Panc1 (cell line): ENCODE measurements around the gene GARS1. TPM values are rescaled to one million over a fixed set of nuclear protein-coding genes. Genes with fewer than 3 reads are reported as not detected.

ENCODE experiments used
- ATAC-seq: fragments of 200-7000 bp; cut with Tn5 transposase; 2 replicates; pipeline ENCODE4 v1.9.1; 2020; ENCODE audit warnings: mild to moderate bottlenecking, moderate library complexity
- BruUV-seq: library from RNA; stranded (reverse); fragments of 400-500 nt; replicated peaks from 2 replicates; lab custom pipeline; 2021; lab: Mats Ljungman, UMichigan
- CTCF ChIA-PET: fragments of 300-600 bp; sonication (Branson Sonifier 250); formaldehyde crosslinking; loops from one replicate; lab custom pipeline; 2022; ENCODE audit warnings: antibody characterized with exemption; lab: Charles Lee
- POLR2A ChIA-PET: fragments of 300-600 bp; sonication (Branson Sonifier 250); formaldehyde crosslinking; loops from one replicate; lab custom pipeline; 2022; ENCODE audit warnings: antibody characterized with exemption; lab: Charles Lee
- DNase-seq: peaks from one replicate; pipeline ENCODE4 v3.0.0-alpha.2; 2010; ENCODE audit warnings: low read depth, low spot score
- H3K27ac ChIP-seq: 2 replicates; pipeline ENCODE4 v1.5.1; 2011; ENCODE audit warnings: mild to moderate bottlenecking, low read length, inconsistent platforms
- H3K27me3 ChIP-seq: fragments of 200-500 bp; sonication (Bioruptor generic); 2 replicates; pipeline ENCODE4 v1.6.0; 2014; ENCODE audit warnings: low read length, inconsistent platforms; ENCODE audit not compliant: control insufficient read depth, insufficient read depth
- H3K36me3 ChIP-seq: fragments of 200-500 bp; sonication (Bioruptor generic); 2 replicates; pipeline ENCODE4 v1.5.1; 2014; ENCODE audit warnings: inconsistent platforms, mild to moderate bottlenecking, low read length, moderate library complexity; ENCODE audit not compliant: control insufficient read depth, insufficient read depth
- H3K4me1 ChIP-seq: 2 replicates; pipeline ENCODE4 v1.5.1; 2011; ENCODE audit warnings: inconsistent platforms, mild to moderate bottlenecking, low read length, moderate library complexity; ENCODE audit not compliant: control insufficient read depth, insufficient read depth
- H3K4me3 ChIP-seq, 2 experiments: 2 replicates each; pipeline ENCODE4 v1.5.1; 2011 to 2012; ENCODE audit warnings: low read depth in 2 of 2, low read length in 2 of 2, mild to moderate bottlenecking in 2 of 2, inconsistent platforms in 1 of 2, moderate library complexity in 1 of 2
- H3K9me3 ChIP-seq: fragments of 200-500 bp; sonication (Bioruptor generic); 2 replicates; pipeline ENCODE4 v1.5.1; 2014; ENCODE audit warnings: low read depth, mild to moderate bottlenecking, inconsistent platforms, low read length, moderate library complexity; ENCODE audit not compliant: control insufficient read depth, insufficient read depth
- POLR2AphosphoS5 ChIP-seq: IDR thresholded peaks from 2 replicates; pipeline ENCODE4 v1.6.1; 2012; ENCODE audit warnings: mild to moderate bottlenecking, low read depth, low read length, moderate library complexity
- REST ChIP-seq, 2 experiments: IDR thresholded peaks; 2 replicates each; pipeline ENCODE4 v1.6.1; 2011 to 2012; ENCODE audit warnings: low read depth in 2 of 2, control low read depth in 1 of 2, low read length in 1 of 2, mild to moderate bottlenecking in 1 of 2, moderate library complexity in 1 of 2; ENCODE audit not compliant: insufficient read depth in 1 of 2
- SIN3A ChIP-seq: IDR thresholded peaks from 2 replicates; pipeline ENCODE4 v1.6.1; 2012; ENCODE audit warnings: low read depth, mild to moderate bottlenecking, low read length, moderate library complexity, borderline replicate concordance; ENCODE audit not compliant: insufficient read depth
- TCF7L2 ChIP-seq: IDR thresholded peaks from 2 replicates; pipeline ENCODE4 v1.6.1; 2011; ENCODE audit warnings: mild to moderate bottlenecking, low read depth, low read length, inconsistent platforms
- in situ Hi-C: cut with HindIII; loops from 2 replicates; pipeline ENCODE4 v1.10.0; 2016; ENCODE audit warnings: low sequenced_read_pairs, low pct_unique_long_range_greater_than_20kb
- intact Hi-C: fragments of 100-400 bp; cut with micrococcal nuclease; formaldehyde crosslinking; loops from one replicate; pipeline ENCODE4 v1.10.0; 2022; ENCODE audit not compliant: unreplicated experiment
- total RNA-seq: library from RNA; stranded (reverse); gene quantifications from one replicate; pipeline ENCODE4 v1.2.1, GENCODE V29; 2021; ENCODE audit not compliant: unreplicated experiment
- TF ChIP-seq, protein P1 (sequence below): fragments of 450-650 bp; IDR thresholded peaks from 2 replicates; pipeline ENCODE4 v1.5.1; 2017; ENCODE audit warnings: mild to moderate bottlenecking

GARS1 gene
- total RNA-seq, 1 experiment from 2014 or later: 271 TPM

- BruUV-seq: no TSS peak
- no peak overlapping the region for H3K4me3 ChIP-seq
- TF ChIP-seq POLR2AphosphoS5: no peak
- TF ChIP-seq SIN3A: no peak
- TF ChIP-seq, protein P1, sequence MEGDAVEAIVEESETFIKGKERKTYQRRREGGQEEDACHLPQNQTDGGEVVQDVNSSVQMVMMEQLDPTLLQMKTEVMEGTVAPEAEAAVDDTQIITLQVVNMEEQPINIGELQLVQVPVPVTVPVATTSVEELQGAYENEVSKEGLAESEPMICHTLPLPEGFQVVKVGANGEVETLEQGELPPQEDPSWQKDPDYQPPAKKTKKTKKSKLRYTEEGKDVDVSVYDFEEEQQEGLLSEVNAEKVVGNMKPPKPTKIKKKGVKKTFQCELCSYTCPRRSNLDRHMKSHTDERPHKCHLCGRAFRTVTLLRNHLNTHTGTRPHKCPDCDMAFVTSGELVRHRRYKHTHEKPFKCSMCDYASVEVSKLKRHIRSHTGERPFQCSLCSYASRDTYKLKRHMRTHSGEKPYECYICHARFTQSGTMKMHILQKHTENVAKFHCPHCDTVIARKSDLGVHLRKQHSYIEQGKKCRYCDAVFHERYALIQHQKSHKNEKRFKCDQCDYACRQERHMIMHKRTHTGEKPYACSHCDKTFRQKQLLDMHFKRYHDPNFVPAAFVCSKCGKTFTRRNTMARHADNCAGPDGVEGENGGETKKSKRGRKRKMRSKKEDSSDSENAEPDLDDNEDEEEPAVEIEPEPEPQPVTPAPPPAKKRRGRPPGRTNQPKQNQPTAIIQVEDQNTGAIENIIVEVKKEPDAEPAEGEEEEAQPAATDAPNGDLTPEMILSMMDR: no peak
- no peak for TF ChIP-seq TCF7L2
- TF ChIP-seq REST (IDR thresholded peaks at IDR 0.05; ENCODE audit: insufficient read depth in 1 of 2, low read depth in 2 of 2, low read length in 1 of 2): no peak
- no peaks in the 10 kb centered on the region; the same call in 1 of the 2 replicates for H3K4me1 ChIP-seq
- no peaks in the 10 kb centered on the region for H3K9me3 ChIP-seq
- no peak for DNase-seq
- in situ Hi-C loops (no loop called here), intact Hi-C loops (loop anchor here (10.0 kb wide), 1 partner anchor 60 kb away; no protein-coding TSS in a partner anchor)
- 0 out of 2 replicates have a peak, but pooled peaks have one; percentile 29 for ATAC-seq
- no peak overlapping the region for H3K27ac ChIP-seq
- POLR2A ChIA-PET: interaction anchor here (0.6 kb wide), 1 partner anchor 23 kb away, joined by 5 read pairs; no protein-coding TSS in a partner anchor
- H3K27me3 ChIP-seq: peaks cover 19% of the 10 kb centered on the region
- H3K36me3 ChIP-seq: no peaks in the 10 kb centered on the region
- CTCF ChIA-PET: interaction anchor here (0.5 kb wide), 1 partner anchor 925 kb away, joined by 4 read pairs; no protein-coding TSS in a partner anchor
These were observed 80.2 kb downstream of the GARS1 start for GRCh38 chr7:30674876-30675275.

DNA sequence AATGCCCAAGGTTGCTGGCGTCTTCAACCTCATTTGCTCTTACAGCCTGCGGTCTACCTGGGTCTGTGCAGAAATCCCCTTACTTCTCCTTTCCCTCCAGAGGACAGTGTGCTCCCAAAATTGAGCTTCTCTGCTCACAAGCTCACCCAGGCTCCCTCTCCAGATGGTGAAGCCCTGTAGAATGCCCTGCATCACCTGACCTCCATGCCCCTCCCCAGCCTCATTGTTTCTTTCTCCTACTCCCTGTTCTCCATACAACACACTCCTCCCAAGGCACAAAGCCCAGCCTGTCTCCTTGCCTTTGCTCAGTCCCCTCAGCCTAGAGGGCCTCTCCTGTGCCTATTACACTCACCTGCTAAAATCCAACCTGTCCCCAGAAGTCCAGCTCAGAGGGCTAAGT is 84.1 kb downstream of the GARS1 start:
- TF ChIP-seq REST (IDR thresholded peaks at IDR 0.05; ENCODE audit: insufficient read depth in 1 of 2, low read depth in 2 of 2, low read length in 1 of 2) (no peak), TCF7L2 (no peak), SIN3A (no peak), POLR2AphosphoS5 (no peak)
- TF ChIP-seq, protein P1: no peak
- POLR2A ChIA-PET: no interaction called here
- CTCF ChIA-PET: no interaction called here
- intact Hi-C loops (loop anchor here (10.0 kb wide), 1 partner anchor 56 kb away; no protein-coding TSS in a partner anchor), in situ Hi-C loops (no loop called here)
- Histone ChIP-seq H3K9me3 (no peaks in the 10 kb centered on the region), H3K27me3 (peaks cover 36% of the 10 kb centered on the region), H3K4me1 (no peaks in the 10 kb centered on the region; the same call in 1 of the 2 replicates), H3K36me3 (no peaks in the 10 kb centered on the region), H3K4me3 (no peak overlapping the region), H3K27ac (no peak overlapping the region)
- ATAC-seq (no peak), DNase-seq (no peak)
- no TSS peak for BruUV-seq
